Lung (tissue), 12 donors: ENCODE results near the gene LRP2. TPM values are rescaled to one million over a fixed set of nuclear protein-coding genes. Genes with fewer than 3 reads are reported as not detected.

Experiments
- ATAC-seq: fragments of 200-7000 bp; cut with Tn5 transposase; one replicate; pipeline ENCODE4 v1.9.1; 2020; ENCODE audit warnings: moderate number of reproducible peaks; ENCODE audit not compliant: insufficient read depth, low FRiP score
- DNase-seq, 3 donors: peaks; one replicate each; pipeline ENCODE4 v3.0.0-alpha.2; 2013 to 2017
- H3K27ac ChIP-seq, 2 donors: one replicate each; pipeline ENCODE4 v1.5.1; 2013; ENCODE audit warnings: mild to moderate bottlenecking in 2 of 2, moderate library complexity in 2 of 2, control low read depth in 1 of 2, inconsistent platforms in 1 of 2, low read depth in 1 of 2, low read length in 1 of 2
- H3K27me3 ChIP-seq, 3 donors: one replicate each; pipeline ENCODE4 v1.5.1; 2013; ENCODE audit warnings: low read length in 2 of 3; ENCODE audit not compliant: control insufficient read depth in 3 of 3, insufficient read depth in 3 of 3
- H3K36me3 ChIP-seq, 4 donors: one replicate each; pipeline ENCODE4 v1.5.1; 2013; ENCODE audit warnings: low read length in 4 of 4, mild to moderate bottlenecking in 1 of 4, moderate library complexity in 1 of 4; ENCODE audit not compliant: control insufficient read depth in 4 of 4, insufficient read depth in 4 of 4
- H3K4me1 ChIP-seq, 5 donors: one replicate each; pipeline ENCODE4 v1.5.1; 2013; ENCODE audit warnings: low read length in 5 of 5, mild to moderate bottlenecking in 2 of 5, moderate library complexity in 1 of 5; ENCODE audit not compliant: control insufficient read depth in 5 of 5, insufficient read depth in 5 of 5
- H3K4me3 ChIP-seq: one replicate; pipeline ENCODE4 v1.5.1; 2013; ENCODE audit warnings: mild to moderate bottlenecking, control low read depth, moderate library complexity
- H3K9ac ChIP-seq, 2 donors: one replicate each; pipeline ENCODE4 v1.5.1; 2013; ENCODE audit warnings: low read length in 2 of 2, control low read depth in 1 of 2; ENCODE audit not compliant: insufficient read depth in 1 of 2
- H3K9me3 ChIP-seq, 4 donors: one replicate each; pipeline ENCODE4 v1.5.1; 2013; ENCODE audit warnings: low read length in 3 of 4, mild to moderate bottlenecking in 1 of 4, moderate library complexity in 1 of 4; ENCODE audit not compliant: control insufficient read depth in 4 of 4, insufficient read depth in 3 of 4
- WGBS, 2 donors: extraction: QIAGEN DNeasy Blood & Tissue Kit; methylation state at CpG; one replicate each; pipeline ENCODE4 v1.1.7; 2013; 5-methylcytosine and 5-hydroxymethylcytosine counted together
- polyA plus RNA-seq, 2 donors: library from polyadenylated mRNA; stranded (reverse); fragments of 200-250 nt; gene quantifications; one replicate each; pipeline ENCODE4 v1.2.1, GENCODE V29; 2013
- total RNA-seq, 2 donors: library from RNA; depleted of rRNA in 1 of 2; stranded (reverse); fragments of >200 nt in 1 of 2; gene quantifications; one replicate each; pipeline ENCODE4 v1.2.1, GENCODE V29; 2014 to 2021
- TF ChIP-seq, protein P1 (sequence below): IDR thresholded peaks from 2 replicates; pipeline ENCODE4 v1.5.1; 2012; ENCODE audit warnings: mild to moderate bottlenecking; ENCODE audit errors: control extremely low read depth, extremely low read depth
- donor health status: control.
- donor health status: control.
- donor health status: Bipolar disorder and iron deficiency.
- donor health status: healthy.
- donor health status: DM: yes; HTN: yes; CAD: no.

LRP2 gene
- total and polyA plus RNA-seq, 4 donors = 2.4 to 39.5 (median 15.8) TPM

DNA sequence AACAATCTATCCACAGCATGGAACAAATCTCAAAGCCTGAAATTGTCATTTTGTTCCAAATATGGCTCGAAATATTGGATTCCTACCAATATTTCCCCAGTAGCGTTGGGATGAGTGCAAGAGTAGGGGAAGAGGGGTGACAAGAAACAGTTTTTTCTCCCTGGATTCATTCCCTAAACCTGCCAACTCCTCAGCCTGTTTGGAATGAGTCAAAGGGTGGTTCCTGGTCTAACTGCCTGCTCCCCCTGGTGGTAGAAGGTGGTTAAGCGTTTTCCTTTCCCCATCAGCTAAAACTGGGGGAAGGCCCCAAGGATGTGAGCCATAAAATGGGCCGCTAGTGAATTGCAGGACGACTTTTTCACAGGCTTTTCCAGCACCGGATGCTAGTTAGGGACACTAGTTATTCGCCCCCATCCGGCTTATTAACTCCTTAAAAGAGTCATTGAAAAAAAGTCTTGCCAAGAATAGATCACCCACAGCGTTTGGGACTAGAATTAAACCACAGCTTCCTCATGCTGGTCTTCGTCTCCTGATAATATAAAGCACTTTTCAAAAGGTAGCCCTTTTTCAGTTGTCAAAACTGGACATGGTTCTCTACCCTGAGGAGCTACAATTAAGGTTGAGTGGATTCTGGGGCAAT, 220.5 kb downstream of the LRP2 start:
- Histone ChIP-seq H3K36me3 (peaks cover 0 to 2% (median 0%) of the 10 kb centered on the region in 4 donors), H3K9ac (no peak overlapping the region), H3K27me3 (no peaks in the 10 kb centered on the region), H3K4me3 (no peak overlapping the region), H3K4me1 (peaks cover 0 to 5% (median 0%) of the 10 kb centered on the region in 5 donors), H3K27ac (no peak overlapping the region), H3K9me3 (no peaks in the 10 kb centered on the region)
- TF ChIP-seq, protein P1, sequence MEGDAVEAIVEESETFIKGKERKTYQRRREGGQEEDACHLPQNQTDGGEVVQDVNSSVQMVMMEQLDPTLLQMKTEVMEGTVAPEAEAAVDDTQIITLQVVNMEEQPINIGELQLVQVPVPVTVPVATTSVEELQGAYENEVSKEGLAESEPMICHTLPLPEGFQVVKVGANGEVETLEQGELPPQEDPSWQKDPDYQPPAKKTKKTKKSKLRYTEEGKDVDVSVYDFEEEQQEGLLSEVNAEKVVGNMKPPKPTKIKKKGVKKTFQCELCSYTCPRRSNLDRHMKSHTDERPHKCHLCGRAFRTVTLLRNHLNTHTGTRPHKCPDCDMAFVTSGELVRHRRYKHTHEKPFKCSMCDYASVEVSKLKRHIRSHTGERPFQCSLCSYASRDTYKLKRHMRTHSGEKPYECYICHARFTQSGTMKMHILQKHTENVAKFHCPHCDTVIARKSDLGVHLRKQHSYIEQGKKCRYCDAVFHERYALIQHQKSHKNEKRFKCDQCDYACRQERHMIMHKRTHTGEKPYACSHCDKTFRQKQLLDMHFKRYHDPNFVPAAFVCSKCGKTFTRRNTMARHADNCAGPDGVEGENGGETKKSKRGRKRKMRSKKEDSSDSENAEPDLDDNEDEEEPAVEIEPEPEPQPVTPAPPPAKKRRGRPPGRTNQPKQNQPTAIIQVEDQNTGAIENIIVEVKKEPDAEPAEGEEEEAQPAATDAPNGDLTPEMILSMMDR = peak; percentile 70
- ATAC-seq (peak; percentile 58), DNase-seq (peak; percentile 42 to 53 (median 47))
- 23 to 36% methylated on average over 10 of the region's 10 CpGs for WGBS, 2 donors

DNA sequence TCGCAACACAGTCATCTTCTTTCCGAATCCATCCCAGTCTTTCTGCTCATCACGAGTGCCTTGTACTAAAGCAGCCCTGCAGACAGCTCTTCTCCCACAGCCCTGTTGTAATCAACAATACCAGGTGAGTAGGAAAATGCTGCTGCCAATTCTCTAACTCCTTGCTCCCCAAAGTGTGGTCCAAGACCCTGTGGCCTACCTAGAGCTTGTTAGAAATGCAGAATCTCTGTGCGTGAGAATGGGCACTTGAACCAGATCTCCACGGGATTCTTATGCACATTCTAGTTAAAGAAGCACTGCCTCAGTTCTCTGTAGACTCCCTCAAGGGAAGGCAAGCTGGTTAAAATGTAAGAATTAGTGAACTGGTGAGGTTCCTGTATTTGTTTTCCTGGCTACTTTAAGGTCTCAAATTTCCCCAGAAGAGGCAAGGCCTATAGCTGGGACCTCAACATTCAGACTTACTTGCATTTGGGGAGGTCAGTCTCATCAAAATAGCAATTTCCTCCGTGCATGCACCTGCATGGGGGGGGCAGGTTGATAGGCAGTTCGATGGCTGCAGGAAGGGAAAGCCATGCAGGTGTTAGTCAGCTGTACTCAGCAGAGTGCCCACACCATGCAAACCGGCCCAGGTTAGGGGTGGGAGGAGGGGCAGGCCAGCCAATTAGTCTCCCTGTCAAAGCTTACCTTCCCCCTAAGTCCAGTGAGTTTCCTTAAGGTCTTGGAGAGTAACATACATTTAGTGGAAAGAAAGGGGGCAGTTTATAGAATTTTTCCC, 222.2 kb downstream of the LRP2 start:
- Histone ChIP-seq H3K27me3 (no peaks in the 10 kb centered on the region), H3K9ac (no peak overlapping the region), H3K36me3 (peaks cover 0 to 2% (median 0%) of the 10 kb centered on the region in 4 donors), H3K4me1 (peaks cover 0 to 5% (median 0%) of the 10 kb centered on the region in 5 donors), H3K4me3 (no peak overlapping the region), H3K9me3 (no peaks in the 10 kb centered on the region), H3K27ac (no peak overlapping the region)
- DNase-seq (no peak), ATAC-seq (no peak)
- WGBS, 2 donors = 80 to 85% methylated on average over 8 of the region's 8 CpGs
- TF ChIP-seq, protein P1 = no peak

DNA sequence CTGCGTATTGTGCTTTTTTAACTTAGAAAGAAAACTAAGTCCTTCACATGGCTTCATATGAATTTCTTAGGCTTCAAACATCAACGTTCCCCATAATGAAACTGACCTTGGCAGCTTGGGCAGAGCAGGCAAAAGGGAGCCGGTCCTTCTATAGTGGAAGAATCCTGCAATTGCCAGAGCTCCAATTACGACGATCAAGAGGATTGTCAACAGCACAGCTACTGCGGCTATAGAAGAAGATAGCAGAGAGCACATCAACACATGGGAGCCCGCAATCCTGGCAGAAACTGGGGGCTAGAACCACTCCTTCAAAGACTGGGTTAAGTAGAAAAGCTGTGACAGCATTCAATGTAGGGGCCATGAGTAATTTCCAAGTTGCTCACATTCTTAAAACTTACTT, 223.2 kb downstream of the LRP2 start:
- TF ChIP-seq, protein P1 = no peak
- WGBS, 2 donors = 80 to 89% methylated on average over 7 of the region's 7 CpGs
- ATAC-seq (no peak), DNase-seq (peak in 1 of 3 donors; percentile 2)
- H3K36me3 ChIP-seq = peaks cover 0 to 2% (median 0%) of the 10 kb centered on the region in 4 donors
- peaks cover 0 to 5% (median 0%) of the 10 kb centered on the region in 5 donors for H3K4me1 ChIP-seq
- H3K27me3 ChIP-seq = no peaks in the 10 kb centered on the region
- no peaks in the 10 kb centered on the region for H3K9me3 ChIP-seq
- H3K9ac ChIP-seq = no peak overlapping the region
- no peak overlapping the region for H3K4me3 ChIP-seq
- no peak overlapping the region for H3K27ac ChIP-seq
